Keratinocyte (primary cell): ENCODE measurements around the gene NT5C.

Source experiments
- EZH2 ChIP-seq: IDR thresholded peaks from one replicate; pipeline ENCODE4 v1.6.1; 2012; ENCODE audit warnings: inconsistent platforms, mild to moderate bottlenecking, low read length, moderate library complexity
- TF ChIP-seq, protein P1 (sequence below), 3 experiments: IDR thresholded peaks in 1 of 3; conservative IDR thresholded peaks in 1 of 3; optimal IDR thresholded peaks in 1 of 3; 2 replicates in 2 of 3; 3 replicates in 1 of 3; pipeline versions ENCODE3 to v1.5.1; 2011; ENCODE audit warnings: low read length in 3 of 3, mild to moderate bottlenecking in 3 of 3, moderate library complexity in 2 of 3, control low read depth in 1 of 3, inconsistent platforms in 1 of 3; ENCODE audit not compliant: insufficient read depth in 2 of 3; ENCODE audit errors: extremely low read depth in 1 of 3

GRCh38 chr17:75081611-75082540 lies 49.7 kb downstream of the NT5C start:
- no peak for TF ChIP-seq EZH2
- TF ChIP-seq, protein P1, sequence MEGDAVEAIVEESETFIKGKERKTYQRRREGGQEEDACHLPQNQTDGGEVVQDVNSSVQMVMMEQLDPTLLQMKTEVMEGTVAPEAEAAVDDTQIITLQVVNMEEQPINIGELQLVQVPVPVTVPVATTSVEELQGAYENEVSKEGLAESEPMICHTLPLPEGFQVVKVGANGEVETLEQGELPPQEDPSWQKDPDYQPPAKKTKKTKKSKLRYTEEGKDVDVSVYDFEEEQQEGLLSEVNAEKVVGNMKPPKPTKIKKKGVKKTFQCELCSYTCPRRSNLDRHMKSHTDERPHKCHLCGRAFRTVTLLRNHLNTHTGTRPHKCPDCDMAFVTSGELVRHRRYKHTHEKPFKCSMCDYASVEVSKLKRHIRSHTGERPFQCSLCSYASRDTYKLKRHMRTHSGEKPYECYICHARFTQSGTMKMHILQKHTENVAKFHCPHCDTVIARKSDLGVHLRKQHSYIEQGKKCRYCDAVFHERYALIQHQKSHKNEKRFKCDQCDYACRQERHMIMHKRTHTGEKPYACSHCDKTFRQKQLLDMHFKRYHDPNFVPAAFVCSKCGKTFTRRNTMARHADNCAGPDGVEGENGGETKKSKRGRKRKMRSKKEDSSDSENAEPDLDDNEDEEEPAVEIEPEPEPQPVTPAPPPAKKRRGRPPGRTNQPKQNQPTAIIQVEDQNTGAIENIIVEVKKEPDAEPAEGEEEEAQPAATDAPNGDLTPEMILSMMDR (optimal IDR thresholded peaks at IDR 0.05 in 1 of 3, IDR thresholded peaks at IDR 0.05 in 1 of 3, conservative IDR thresholded peaks at IDR 0.05 in 1 of 3; ENCODE audit: extremely low read depth in 1 of 3, insufficient read depth in 2 of 3, low read length in 3 of 3) = no peak
